Stimulated activated CD8-positive, alpha-beta memory T cell treated with anti-CD3 and anti-CD28 coated beads, Interleukin-7, amount 100 ng/mL, for 48 hours (primary cell): Measurements from ENCODE around the gene CENPV.
"Not testable (repeated sequence)": the region's sequence is repeated elsewhere in the genome, so short reads cannot be mapped to it uniquely, and the experiment has no call there.

Experiments
- DNase-seq, 2 donors: peaks; one replicate each; pipeline ENCODE4 v3.0.0-alpha.2; 2020; ENCODE audit warnings: low read depth in 1 of 2; ENCODE audit errors: extremely low read depth in 1 of 2

Gene CENPV

GRCh38 chr17:16319969-16320368, 33.3 kb downstream of the CENPV start:
- DNase-seq: no peak

GRCh38 chr17:16314859-16315258, 38.4 kb downstream of the CENPV start:
- DNase-seq: no peak

DNA sequence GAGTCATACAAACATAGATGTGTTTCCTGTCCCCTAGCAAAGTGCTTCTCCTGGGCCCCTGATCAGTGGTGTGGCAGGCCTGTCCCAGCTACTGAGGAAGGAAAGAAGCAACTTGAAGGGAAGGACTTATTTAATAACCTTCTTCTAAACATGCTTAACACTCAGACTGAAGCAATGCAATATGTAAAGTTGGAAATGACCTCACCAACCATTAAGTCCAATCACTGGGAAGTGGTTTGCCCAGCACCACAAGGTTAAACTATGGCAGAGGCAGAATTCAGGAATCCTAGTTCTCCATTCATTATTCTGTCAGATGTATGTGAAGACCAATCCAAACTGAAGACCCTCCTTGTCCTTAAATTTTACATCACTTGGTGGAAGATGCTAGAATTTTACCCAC, 39.1 kb downstream of the CENPV start:
- DNase-seq: no peak

GRCh38 chr17:16313139-16314090, 39.9 kb downstream of the CENPV start:
- no peak for DNase-seq

GRCh38 chr17:16312061-16312460, 41.2 kb downstream of the CENPV start:
- DNase-seq: not testable (repeated sequence)

DNA sequence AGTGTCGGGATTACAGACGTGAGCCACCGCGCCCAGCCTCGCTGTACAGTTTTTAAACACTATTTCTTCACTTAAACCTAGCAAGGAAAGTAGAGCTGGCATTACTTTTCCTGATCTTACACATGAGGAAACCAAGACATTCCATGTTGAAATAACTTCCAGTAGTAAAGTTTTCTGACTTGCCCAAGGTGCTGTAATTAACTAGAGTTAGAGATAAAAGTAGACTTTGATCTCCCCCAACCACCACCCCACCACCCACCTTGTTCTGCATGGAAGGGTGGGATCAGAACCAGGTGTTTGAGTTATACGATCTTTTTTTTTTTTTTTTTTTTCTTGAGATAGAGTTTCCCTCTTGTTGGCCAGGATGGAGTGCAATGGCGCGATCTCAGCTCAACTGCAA, 47.1 kb downstream of the CENPV start:
- DNase-seq: no peak

GRCh38 chr17:16304830-16305229, 48.4 kb downstream of the CENPV start:
- DNase-seq: no peak

DNA sequence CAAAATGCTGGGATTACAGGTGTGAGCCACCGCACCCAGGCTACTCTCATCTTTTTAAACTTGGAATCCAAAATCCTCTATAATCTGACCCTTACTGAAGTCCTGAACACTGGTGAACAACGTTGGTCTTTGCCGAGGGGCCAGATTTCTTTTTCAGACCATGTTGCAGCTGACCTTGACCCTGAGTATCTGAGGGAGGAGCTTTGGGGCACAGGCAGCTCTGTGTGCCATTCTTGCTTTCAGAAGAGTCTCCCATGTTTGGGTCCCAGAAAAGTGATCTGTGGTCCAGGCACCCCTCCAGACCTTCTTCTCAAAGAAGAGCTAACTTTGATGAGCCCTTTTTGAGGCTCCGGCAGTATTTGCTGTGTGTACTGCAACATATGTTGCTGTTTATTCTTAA, 50.4 kb downstream of the CENPV start:
- DNase-seq: no peak

GRCh38 chr17:16301963-16302855, 51.1 kb downstream of the CENPV start:
- no peak for DNase-seq

DNA sequence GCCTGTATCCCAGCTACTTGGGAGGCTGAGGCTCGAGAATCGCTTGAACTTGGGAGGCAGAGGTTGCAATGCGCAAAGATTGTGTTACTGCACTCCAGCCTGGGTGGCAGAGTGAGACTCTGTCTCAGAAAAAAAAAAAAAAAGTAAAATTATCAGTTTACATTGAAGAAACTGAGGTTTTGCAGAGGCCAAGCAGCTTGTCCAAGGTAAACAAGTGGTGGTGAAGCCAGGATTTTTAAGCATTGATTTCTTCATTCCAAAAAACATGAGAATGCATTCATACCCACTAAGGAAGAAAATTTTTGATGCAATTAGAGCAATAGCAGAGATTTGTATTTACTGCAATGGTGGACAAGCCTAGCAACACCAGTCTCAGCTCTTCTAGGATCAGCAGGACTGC, 52.7 kb downstream of the CENPV start:
- no peak for DNase-seq

DNA sequence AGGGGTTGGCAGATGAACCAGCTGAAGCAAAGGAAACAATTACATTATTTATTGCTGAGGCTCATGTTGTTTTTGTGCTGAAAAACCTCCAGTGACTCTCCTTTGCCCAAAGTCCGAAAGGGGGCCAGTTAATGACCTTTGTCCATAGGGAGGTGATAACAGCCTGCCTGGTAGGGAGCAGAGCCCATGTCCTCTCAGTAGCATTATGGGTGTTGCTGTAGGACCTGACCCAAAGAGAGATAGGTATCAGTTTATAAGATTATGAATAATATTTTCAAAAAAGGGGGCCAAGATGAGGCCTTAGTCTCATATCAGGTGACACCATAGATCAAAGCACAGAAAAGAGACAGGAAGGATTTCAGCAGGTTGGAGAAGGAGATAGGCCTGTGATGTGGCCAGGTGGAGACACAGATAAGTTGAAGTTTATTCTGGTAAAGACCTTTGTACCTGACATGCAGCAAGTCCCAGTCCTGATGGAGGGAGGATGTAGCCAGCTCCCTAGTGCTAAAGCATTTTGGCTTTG, 55.1 kb downstream of the CENPV start:
- no peak for DNase-seq

GRCh38 chr17:16297367-16298139, 55.7 kb downstream of the CENPV start:
- DNase-seq: no peak

GRCh38 chr17:16296072-16296471, 57.2 kb downstream of the CENPV start:
- DNase-seq: not testable (repeated sequence)

GRCh38 chr17:16294560-16294959, 58.7 kb downstream of the CENPV start:
- DNase-seq: no peak

DNA sequence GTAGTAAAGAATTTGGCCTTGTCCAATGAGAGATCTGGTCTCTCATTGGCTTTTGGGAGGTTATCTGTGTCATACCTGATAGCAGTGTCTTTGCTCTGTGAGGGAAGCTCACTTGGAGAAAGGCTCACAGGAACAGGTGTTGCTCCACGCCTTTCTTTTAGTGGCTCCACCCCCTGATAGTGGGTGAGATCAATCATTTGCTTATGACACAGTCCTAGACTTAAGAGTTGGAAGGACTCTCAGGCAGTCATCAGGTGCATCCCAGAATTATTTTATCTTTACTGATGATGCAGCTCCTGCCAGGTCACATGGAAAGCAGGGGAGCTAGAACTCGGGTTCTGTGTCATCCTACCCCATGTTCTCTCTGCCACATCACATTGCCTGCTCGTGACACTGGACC, 59.3 kb downstream of the CENPV start:
- no peak for DNase-seq
